ENCODE measurements around the gene NMT2. TPM values are rescaled to one million over a fixed set of nuclear protein-coding genes. Genes with fewer than 3 reads are reported as not detected.

The NMT2 gene
- total and polyA plus RNA-seq, 12 donors: 3.4 to 31.4 (median 7.3) TPM

DNA sequence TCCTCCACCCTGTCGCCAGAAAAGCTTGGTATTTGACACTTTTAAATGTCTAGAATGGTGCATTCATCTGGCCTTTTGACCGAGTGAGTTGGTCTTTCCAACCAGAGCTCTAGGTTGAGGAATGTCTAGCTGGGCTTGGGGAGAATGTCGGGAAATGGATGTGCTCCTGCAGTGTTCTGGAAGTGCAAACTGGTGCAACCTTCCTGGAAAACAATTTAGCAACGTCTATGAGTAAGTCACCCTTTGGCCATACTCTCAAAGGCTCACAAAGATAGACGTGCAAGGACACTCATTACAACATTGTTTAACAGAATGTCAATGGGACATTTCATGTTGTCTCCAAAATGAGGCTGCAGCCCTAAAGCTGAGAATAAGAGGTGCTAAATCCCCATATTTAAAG is 12.2 kb upstream of the NMT2 start:
- Histone ChIP-seq H3K27me3 (no peaks in the 10 kb centered on the region), H3K36me3 (replicated peaks in 1 of 2) (no peaks in the 10 kb centered on the region), H3K9me3 (replicated peaks in 1 of 3) (no peaks in the 10 kb centered on the region), H3K27ac (no peak overlapping the region), H3K4me3 (no peak overlapping the region), H3K4me1 (replicated peaks in 1 of 2) (no peaks in the 10 kb centered on the region)
- intact Hi-C loops (cut with DNase I): no loop called here
- no peak for TF ChIP-seq CTCF (IDR thresholded peaks at IDR 0.05)
- TF ChIP-seq POLR2A (IDR thresholded peaks at IDR 0.05): no peak
- DNase-seq: peak in 2 of 7 donors; percentile 30 to 31
- WGBS, 4 donors: 60 to 70% (median 63%) methylated on average over 5 of the region's 5 CpGs

GRCh38 chr10:15176269-15176668 is 7.8 kb upstream of the NMT2 start:
- intact Hi-C loops (cut with DNase I): no loop called here
- Histone ChIP-seq H3K27ac (no peak overlapping the region), H3K36me3 (replicated peaks in 1 of 2) (no peaks in the 10 kb centered on the region), H3K27me3 (no peaks in the 10 kb centered on the region), H3K4me3 (no peak overlapping the region), H3K4me1 (replicated peaks in 1 of 2) (no peaks in the 10 kb centered on the region), H3K9me3 (replicated peaks in 1 of 3) (no peaks in the 10 kb centered on the region)
- TF ChIP-seq POLR2A (IDR thresholded peaks at IDR 0.05) (no peak), CTCF (IDR thresholded peaks at IDR 0.05) (no peak)
- no peak for DNase-seq
- WGBS, 4 donors: 87 to 93% (median 91%) methylated on average over 3 of the region's 3 CpGs

DNA sequence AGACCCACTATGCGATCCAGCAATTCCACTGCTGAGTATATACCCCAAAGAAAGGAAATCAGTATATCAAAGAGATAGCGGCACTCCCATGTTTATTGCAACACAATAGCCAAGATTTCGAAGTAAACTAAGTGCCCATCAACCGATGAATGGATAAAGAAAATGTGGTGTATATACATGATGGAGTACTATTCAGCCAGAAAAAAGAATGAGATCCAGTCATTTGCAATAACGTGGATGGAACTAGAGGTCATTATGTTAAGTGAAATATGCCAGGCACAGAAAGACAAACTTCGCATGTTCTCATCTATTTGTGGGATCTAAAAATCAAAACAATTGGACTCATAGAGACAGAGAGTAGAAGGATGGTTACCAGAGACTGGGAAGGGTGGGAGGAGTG is 7.1 kb upstream of the NMT2 start:
- DNase-seq: no peak
- TF ChIP-seq CTCF (IDR thresholded peaks at IDR 0.05) (no peak), POLR2A (IDR thresholded peaks at IDR 0.05) (no peak)
- Histone ChIP-seq H3K4me1 (replicated peaks in 1 of 2) (no peaks in the 10 kb centered on the region), H3K36me3 (replicated peaks in 1 of 2) (no peaks in the 10 kb centered on the region), H3K27ac (no peak overlapping the region), H3K4me3 (no peak overlapping the region), H3K9me3 (replicated peaks in 1 of 3) (no peaks in the 10 kb centered on the region), H3K27me3 (no peaks in the 10 kb centered on the region)
- intact Hi-C loops (cut with DNase I): no loop called here
- 79 to 86% (median 83%) methylated on average over 6 of the region's 6 CpGs for WGBS, 4 donors

GRCh38 chr10:15172306-15172840 is 3.9 kb upstream of the NMT2 start:
- no peak overlapping the region for H3K27ac ChIP-seq
- no peaks in the 10 kb centered on the region for H3K9me3 ChIP-seq (replicated peaks in 1 of 3)
- no peak overlapping the region for H3K4me3 ChIP-seq
- no peak for DNase-seq
- H3K27me3 ChIP-seq: no peaks in the 10 kb centered on the region
- 85 to 92% (median 88%) methylated on average over 7 of the region's 7 CpGs for WGBS, 4 donors
- intact Hi-C loops (cut with DNase I): no loop called here
- no peak for TF ChIP-seq POLR2A (IDR thresholded peaks at IDR 0.05)
- TF ChIP-seq CTCF (IDR thresholded peaks at IDR 0.05): no peak
- H3K36me3 ChIP-seq (replicated peaks in 1 of 2): no peaks in the 10 kb centered on the region
- peaks cover 6 to 15% of the 10 kb centered on the region in 2 donors for H3K4me1 ChIP-seq (replicated peaks in 1 of 2)
